Measurements from ENCODE around the gene ARRDC3. TPM values are rescaled to one million over a fixed set of nuclear protein-coding genes. Genes with fewer than 3 reads are reported as not detected.

Gene ARRDC3
- total RNA-seq, 6 experiments from 2014 or later = 26.2 to 45.0 (median 38.1) TPM

GRCh38 chr5:91383956-91384300 lies 811 bp upstream of the ARRDC3 start:
- peaks cover 15% of the 10 kb centered on the region for H3K27me3 Mint-ChIP-seq (ENCODE audit: insufficient read depth)
- peak overlapping the region; percentile 94 for H3K4me3 Mint-ChIP-seq
- H3K27ac Mint-ChIP-seq = peak overlapping the region; percentile 91
- DNase-seq = no peak
- H3K9me3 Mint-ChIP-seq = no peaks in the 10 kb centered on the region
- TF ChIP-seq CTCF (IDR thresholded peaks at IDR 0.05) = no peak
- peaks cover 25% of the 10 kb centered on the region for H3K4me1 Mint-ChIP-seq (ENCODE audit: low read depth)
- H3K36me3 Mint-ChIP-seq (ENCODE audit: low read depth) = peaks cover 28% of the 10 kb centered on the region

- Mint-ChIP-seq H3K4me1 (ENCODE audit: low read depth) (peaks cover 36% of the 10 kb centered on the region), H3K27ac (peak overlapping the region; percentile 99), H3K36me3 (ENCODE audit: low read depth) (peaks cover 38% of the 10 kb centered on the region), H3K27me3 (ENCODE audit: insufficient read depth) (peaks cover 15% of the 10 kb centered on the region), H3K4me3 (peak overlapping the region; percentile 94), H3K9me3 (no peaks in the 10 kb centered on the region)
- DNase-seq = no peak
- no peak for TF ChIP-seq CTCF (IDR thresholded peaks at IDR 0.05)
These were observed 539 bp downstream of the ARRDC3 start for GRCh38 chr5:91382530-91383026.

GRCh38 chr5:91381774-91382359 lies 1.2 kb downstream of the ARRDC3 start:
- H3K27ac Mint-ChIP-seq = peak overlapping the region; percentile 99
- DNase-seq = peak; percentile 91
- peak overlapping the region; percentile 94 for H3K4me3 Mint-ChIP-seq
- peaks cover 43% of the 10 kb centered on the region for H3K4me1 Mint-ChIP-seq (ENCODE audit: low read depth)
- TF ChIP-seq CTCF (IDR thresholded peaks at IDR 0.05) = no peak
- peaks cover 15% of the 10 kb centered on the region for H3K27me3 Mint-ChIP-seq (ENCODE audit: insufficient read depth)
- H3K9me3 Mint-ChIP-seq = no peaks in the 10 kb centered on the region
- H3K36me3 Mint-ChIP-seq (ENCODE audit: low read depth) = peaks cover 45% of the 10 kb centered on the region

GRCh38 chr5:91381239-91381773 lies 1.8 kb downstream of the ARRDC3 start:
- peaks cover 47% of the 10 kb centered on the region for H3K36me3 Mint-ChIP-seq (ENCODE audit: low read depth)
- no peak for DNase-seq
- TF ChIP-seq CTCF (IDR thresholded peaks at IDR 0.05) = no peak

GRCh38 chr5:91380491-91381238 lies 2.5 kb downstream of the ARRDC3 start:
- H3K4me3 Mint-ChIP-seq = peak overlapping the region; percentile 94
- peaks cover 39% of the 10 kb centered on the region for H3K4me1 Mint-ChIP-seq (ENCODE audit: low read depth)
- H3K27me3 Mint-ChIP-seq (ENCODE audit: insufficient read depth) = peaks cover 15% of the 10 kb centered on the region
- peak; percentile 96 for DNase-seq
- peaks cover 47% of the 10 kb centered on the region for H3K36me3 Mint-ChIP-seq (ENCODE audit: low read depth)
- H3K27ac Mint-ChIP-seq = peak overlapping the region; percentile 99
- TF ChIP-seq CTCF (IDR thresholded peaks at IDR 0.05) = no peak
- no peaks in the 10 kb centered on the region for H3K9me3 Mint-ChIP-seq

More at GRCh38 chr5:91381239-91381773, 1.8 kb downstream of the ARRDC3 start:
- H3K27me3 Mint-ChIP-seq (ENCODE audit: insufficient read depth) = peaks cover 15% of the 10 kb centered on the region
- peaks cover 44% of the 10 kb centered on the region for H3K4me1 Mint-ChIP-seq (ENCODE audit: low read depth)
- peak overlapping the region; percentile 94 for H3K4me3 Mint-ChIP-seq
- peak overlapping the region; percentile 99 for H3K27ac Mint-ChIP-seq
- no peaks in the 10 kb centered on the region for H3K9me3 Mint-ChIP-seq
